Transverse colon (tissue), 4 donors: Measurements from ENCODE around the gene ALPP.
"Not testable (repeated sequence)": the region's sequence is repeated elsewhere in the genome, so short reads cannot be mapped to it uniquely, and the experiment has no call there.

ENCODE experiments used
- EP300 ChIP-seq: sonication (generic); formaldehyde crosslinking; IDR thresholded peaks from one replicate; pipeline ENCODE4 v1.6.1; 2017; ENCODE audit warnings: antibody characterized with exemption, low read depth
- POLR2A ChIP-seq: fragments of 450-650 bp; IDR thresholded peaks from one replicate; pipeline ENCODE4 v1.6.1; 2016; ENCODE audit warnings: antibody characterized with exemption, mild to moderate bottlenecking, moderate library complexity
- POLR2AphosphoS5 ChIP-seq, 3 donors: sonication (generic); formaldehyde crosslinking; IDR thresholded peaks; one replicate each; pipeline ENCODE4 v1.6.1; 2016; ENCODE audit warnings: antibody characterized with exemption in 3 of 3
- TF ChIP-seq, protein P1 (sequence below), 5 experiments: fragments of 200-600 bp in 3 of 5; fragments of 450-650 bp in 2 of 5; sonication (generic) in 3 of 5; IDR thresholded peaks; 1 replicate in 2 of 5; 2 replicates in 3 of 5; pipeline ENCODE4 v1.5.1; 2016 to 2017; ENCODE audit warnings: antibody characterized with exemption in 5 of 5, inconsistent platforms in 3 of 5, mild to moderate bottlenecking in 2 of 5, moderate library complexity in 1 of 5

DNA sequence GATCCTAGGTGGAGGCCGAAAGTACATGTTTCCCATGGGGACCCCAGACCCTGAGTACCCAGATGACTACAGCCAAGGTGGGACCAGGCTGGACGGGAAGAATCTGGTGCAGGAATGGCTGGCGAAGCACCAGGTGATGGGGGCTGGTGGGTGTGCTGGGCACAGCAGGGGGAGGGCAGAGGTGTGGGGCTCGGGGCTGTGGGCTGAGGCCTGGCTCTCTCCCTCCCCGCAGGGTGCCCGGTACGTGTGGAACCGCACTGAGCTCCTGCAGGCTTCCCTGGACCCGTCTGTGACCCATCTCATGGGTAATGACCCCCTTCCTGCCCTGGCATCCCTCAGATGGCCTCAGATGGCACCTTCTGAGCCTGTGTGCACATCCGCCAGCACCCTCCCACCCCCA, 29.7 kb downstream of the ALPP start:
- TF ChIP-seq, protein P1, sequence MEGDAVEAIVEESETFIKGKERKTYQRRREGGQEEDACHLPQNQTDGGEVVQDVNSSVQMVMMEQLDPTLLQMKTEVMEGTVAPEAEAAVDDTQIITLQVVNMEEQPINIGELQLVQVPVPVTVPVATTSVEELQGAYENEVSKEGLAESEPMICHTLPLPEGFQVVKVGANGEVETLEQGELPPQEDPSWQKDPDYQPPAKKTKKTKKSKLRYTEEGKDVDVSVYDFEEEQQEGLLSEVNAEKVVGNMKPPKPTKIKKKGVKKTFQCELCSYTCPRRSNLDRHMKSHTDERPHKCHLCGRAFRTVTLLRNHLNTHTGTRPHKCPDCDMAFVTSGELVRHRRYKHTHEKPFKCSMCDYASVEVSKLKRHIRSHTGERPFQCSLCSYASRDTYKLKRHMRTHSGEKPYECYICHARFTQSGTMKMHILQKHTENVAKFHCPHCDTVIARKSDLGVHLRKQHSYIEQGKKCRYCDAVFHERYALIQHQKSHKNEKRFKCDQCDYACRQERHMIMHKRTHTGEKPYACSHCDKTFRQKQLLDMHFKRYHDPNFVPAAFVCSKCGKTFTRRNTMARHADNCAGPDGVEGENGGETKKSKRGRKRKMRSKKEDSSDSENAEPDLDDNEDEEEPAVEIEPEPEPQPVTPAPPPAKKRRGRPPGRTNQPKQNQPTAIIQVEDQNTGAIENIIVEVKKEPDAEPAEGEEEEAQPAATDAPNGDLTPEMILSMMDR (IDR thresholded peaks at IDR 0.05) = not testable (repeated sequence)
- not testable (repeated sequence) for TF ChIP-seq POLR2A; POLR2AphosphoS5 (IDR thresholded peaks at IDR 0.05); EP300
